Left renal cortex interstitium (tissue), 4 donors: ENCODE results near the gene FOXJ3. TPM values are rescaled to one million over a fixed set of nuclear protein-coding genes. Genes with fewer than 3 reads are reported as not detected.
"Not testable (repeated sequence)": the region's sequence is repeated elsewhere in the genome, so short reads cannot be mapped to it uniquely, and the experiment has no call there.

Experiments
- DNase-seq, 4 donors: peaks; one replicate each; pipeline ENCODE4 v3.0.0-alpha.2; 2013; ENCODE audit warnings: low read depth in 4 of 4, low spot score in 2 of 4, missing footprints in 1 of 4
- polyA plus RNA-seq, 4 donors: library from polyadenylated mRNA; unstranded; fragments of 120-200 nt; gene quantifications; one replicate each; pipeline ENCODE4 v1.2.1, GENCODE V29; 2013; ENCODE audit not compliant: insufficient read length in 4 of 4

Gene FOXJ3
- polyA plus RNA-seq, 4 donors, result 32.8 to 52.7 (median 43.7) TPM

GRCh38 chr1:42259739-42260064, 75.3 kb downstream of the FOXJ3 start:
- no peak for DNase-seq

- DNase-seq, result peak in 1 of 4 donors; percentile 19
Observed at GRCh38 chr1:42259059-42259738, 75.8 kb downstream of the FOXJ3 start.

- DNase-seq, result no peak
Observed at GRCh38 chr1:42258218-42258617, 76.8 kb downstream of the FOXJ3 start.

- DNase-seq, result no peak
Observed at GRCh38 chr1:42251042-42251441, 84.0 kb downstream of the FOXJ3 start.

- DNase-seq, result no peak
Observed at GRCh38 chr1:42250164-42250563, 84.9 kb downstream of the FOXJ3 start.

- no peak for DNase-seq
Observed at GRCh38 chr1:42240966-42241755, 93.9 kb downstream of the FOXJ3 start.

- DNase-seq, result no peak
Observed at GRCh38 chr1:42239555-42239954, 95.5 kb downstream of the FOXJ3 start.

- no peak for DNase-seq
Observed at GRCh38 chr1:42239041-42239440, 96.0 kb downstream of the FOXJ3 start.

- DNase-seq, result no peak
Observed at GRCh38 chr1:42231253-42231652, 103.8 kb downstream of the FOXJ3 start.

GRCh38 chr1:42228938-42229337, 106.1 kb downstream of the FOXJ3 start:
- no peak for DNase-seq

GRCh38 chr1:42223036-42223435, 112.0 kb downstream of the FOXJ3 start:
- DNase-seq, result no peak

GRCh38 chr1:42221952-42222606, 113.0 kb downstream of the FOXJ3 start:
- no peak for DNase-seq

GRCh38 chr1:42221456-42221855, 113.6 kb downstream of the FOXJ3 start:
- no peak for DNase-seq

- DNase-seq, result no peak
Observed at GRCh38 chr1:42219627-42220026, 115.4 kb downstream of the FOXJ3 start.

GRCh38 chr1:42214447-42214871, 120.6 kb downstream of the FOXJ3 start:
- DNase-seq, result no peak

- no peak for DNase-seq
Observed at GRCh38 chr1:42211224-42211623, 123.8 kb downstream of the FOXJ3 start.

GRCh38 chr1:42210421-42211133, 124.5 kb downstream of the FOXJ3 start:
- DNase-seq, result no peak

- no peak for DNase-seq
Observed at GRCh38 chr1:42209526-42210251, 125.3 kb downstream of the FOXJ3 start.

GRCh38 chr1:42206930-42207329, 128.1 kb downstream of the FOXJ3 start:
- not testable (repeated sequence) for DNase-seq

- DNase-seq, result no peak
Observed at GRCh38 chr1:42206164-42206563, 128.9 kb downstream of the FOXJ3 start.
